GM12878 (cell line): ENCODE measurements around the gene KIF25. TPM values are rescaled to one million over a fixed set of nuclear protein-coding genes. Genes with fewer than 3 reads are reported as not detected.

Source experiments
- ATAC-seq: fragments of 200-7000 bp; cut with Tn5 transposase; 3 replicates; pipeline ENCODE4 v1.9.1; 2020; ENCODE audit warnings: mild to moderate bottlenecking, moderate library complexity
- BruUV-seq: library from RNA; stranded (reverse); fragments of 400-500 nt; replicated peaks from 2 replicates; lab custom pipeline; 2021; lab: Mats Ljungman, UMichigan
- CTCF ChIA-PET: fragments of 300-600 bp; sonication (Branson Sonifier 250); formaldehyde crosslinking; extraction: SDS; loops from one replicate; lab custom pipeline; 2021; ENCODE audit warnings: inconsistent platforms; lab: Yijun Ruan, JAX
- POLR2A ChIA-PET: fragments of 350-600 bp; formaldehyde crosslinking; extraction: SDS; loops from one replicate; lab custom pipeline; 2021; ENCODE audit warnings: inconsistent platforms; lab: Charles Lee
- RAD21 ChIA-PET: fragments of 300-600 bp; sonication (Branson Sonifier 250); formaldehyde crosslinking; loops from one replicate; lab custom pipeline; 2023; ENCODE audit warnings: antibody characterized with exemption; ENCODE audit not compliant: unreplicated experiment; lab: Charles Lee
- SMC1A ChIA-PET: fragments of 300-600 bp; sonication (Branson Sonifier 250); formaldehyde crosslinking; loops from one replicate; lab custom pipeline; 2023; ENCODE audit not compliant: unreplicated experiment, uncharacterized antibody; lab: Charles Lee
- DNase-seq: peaks from one replicate; pipeline ENCODE4 v3.0.0-alpha.2; 2011; ENCODE audit warnings: low read depth, low spot score
- FAIRE-seq: peaks from 3 replicates; lab custom pipeline; 2011; peaks lifted over from hg19 to GRCh38; lab: Jason Lieb, UNC
- H2AFZ ChIP-seq: 2 replicates; pipeline ENCODE4 v1.6.0; 2011; ENCODE audit warnings: low read depth, low read length, control low read depth; ENCODE audit not compliant: control insufficient read depth
- H3K27ac ChIP-seq: 2 replicates; pipeline ENCODE4 v1.5.1; 2011; ENCODE audit warnings: control low read depth; ENCODE audit not compliant: control insufficient read depth, insufficient read depth
- H3K27me3 ChIP-seq, 2 experiments: replicated peaks in 1 of 2; 2 replicates each; pipeline versions ENCODE4 v1.6.0 to v1.6.1; 2011; ENCODE audit warnings: low read length in 1 of 2; ENCODE audit not compliant: control insufficient read depth in 2 of 2, insufficient read depth in 2 of 2
- H3K36me3 ChIP-seq, 2 experiments: 2 replicates each; pipeline ENCODE4 v1.5.1; 2011; ENCODE audit warnings: low read length in 1 of 2; ENCODE audit not compliant: control insufficient read depth in 2 of 2, insufficient read depth in 2 of 2
- H3K4me1 ChIP-seq: 2 replicates; pipeline ENCODE4 v1.6.1; 2011; ENCODE audit warnings: mild to moderate bottlenecking, low read length, moderate library complexity, mixed read lengths; ENCODE audit not compliant: control insufficient read depth, insufficient read depth
- H3K4me2 ChIP-seq: 2 replicates; pipeline ENCODE4 v1.6.0; 2011; ENCODE audit warnings: control low read depth; ENCODE audit not compliant: control insufficient read depth, insufficient read depth
- H3K4me3 ChIP-seq: fragments of 200-600 bp; sonication (generic); 2 replicates; pipeline ENCODE4 v1.5.1; 2016
- H3K79me2 ChIP-seq: 2 replicates; pipeline ENCODE4 v1.6.0; 2011; ENCODE audit warnings: low read length; ENCODE audit not compliant: control insufficient read depth, insufficient read depth
- H3K9ac ChIP-seq: 2 replicates; pipeline ENCODE4 v1.8.0; 2011; ENCODE audit warnings: low read length, control low read depth, mixed read lengths; ENCODE audit not compliant: control insufficient read depth, insufficient read depth
- H3K9me3 ChIP-seq: replicated peaks from 3 replicates; pipeline ENCODE4 v1.5.1; 2011; ENCODE audit warnings: mild to moderate bottlenecking, low read length; ENCODE audit not compliant: control insufficient read depth, insufficient read depth
- H4K20me1 ChIP-seq: 2 replicates; pipeline ENCODE4 v1.6.0; 2011; ENCODE audit not compliant: control insufficient read depth, insufficient read depth
- CBFB ChIP-seq: IDR thresholded peaks from 2 replicates; pipeline ENCODE4 v1.6.1; 2016; ENCODE audit warnings: antibody characterized with exemption, low read depth
- EZH2 ChIP-seq: IDR thresholded peaks from 2 replicates; pipeline ENCODE4 v1.6.1; 2012; ENCODE audit warnings: low read depth, mild to moderate bottlenecking, control low read depth, inconsistent platforms, low read length, borderline replicate concordance; ENCODE audit not compliant: control insufficient read depth
- IRF4 ChIP-seq: IDR thresholded peaks from 2 replicates; pipeline ENCODE4 v1.6.1; 2011; ENCODE audit warnings: low read depth, low read length
- MEF2B ChIP-seq: fragments of 450-650 bp; IDR thresholded peaks from 2 replicates; pipeline ENCODE4 v1.6.1; 2018; ENCODE audit warnings: mild to moderate bottlenecking, moderate library complexity; ENCODE audit not compliant: partially characterized antibody, poor library complexity, severe bottlenecking
- MLLT1 ChIP-seq: fragments of 450-650 bp; IDR thresholded peaks from 2 replicates; pipeline ENCODE4 v1.6.1; 2016; ENCODE audit warnings: mild to moderate bottlenecking
- NFYA ChIP-seq: IDR thresholded peaks from 2 replicates; pipeline ENCODE4 v1.6.1; 2011; ENCODE audit warnings: low read depth, mild to moderate bottlenecking, low read length, improper control_type of control experiment, borderline replicate concordance
- NR2F1 ChIP-seq: fragments of 450-650 bp; conservative IDR thresholded peaks from 2 replicates; pipeline ENCODE4 v1.6.1; 2017; ENCODE audit warnings: mild to moderate bottlenecking
- PAX5 ChIP-seq: IDR thresholded peaks from 2 replicates; pipeline ENCODE4 v1.6.1; 2011; ENCODE audit warnings: low read depth, low read length, borderline replicate concordance
- POLR2A ChIP-seq: IDR thresholded peaks from 2 replicates; pipeline ENCODE4 v1.6.1; 2011; ENCODE audit warnings: low read depth, mild to moderate bottlenecking, low read length
- PRDM15 ChIP-seq: fragments of 450-650 bp; formaldehyde crosslinking; IDR thresholded peaks from 2 replicates; pipeline ENCODE4 v1.4.0; 2020; ENCODE audit warnings: mild to moderate bottlenecking, moderate library complexity
- RFX5 ChIP-seq: IDR thresholded peaks from 2 replicates; pipeline ENCODE4 v1.6.1; 2011; ENCODE audit warnings: low read depth, low read length, improper control_type of control experiment
- ZBED1 ChIP-seq: IDR thresholded peaks from 2 replicates; pipeline ENCODE4 v1.6.1; 2016; ENCODE audit warnings: borderline replicate concordance
- WGBS: methylation state at CpG from one replicate; pipeline ENCODE4 v1.1.6; 2016; ENCODE audit warnings: low lambda C conversion rate; ENCODE audit not compliant: insufficient replicate concordance, insufficient coverage; ENCODE audit errors: missing lambda C conversion rate; 5-methylcytosine and 5-hydroxymethylcytosine counted together
- in situ Hi-C: fragments of 300-500 bp; cut with MboI; formaldehyde crosslinking; loops from 9 replicates; pipeline ENCODE4 v1.14.3; 2018; ENCODE audit warnings: mixed read lengths
- intact Hi-C: fragments of 100-400 bp; cut with micrococcal nuclease; formaldehyde crosslinking; loops from one replicate; pipeline ENCODE4 v1.14.2; 2022; ENCODE audit not compliant: unreplicated experiment
- polyA plus RNA-seq, 11 experiments: library from polyadenylated mRNA; depleted of rRNA in 4 of 11; unstranded in 6 of 11; stranded (reverse) in 5 of 11; fragments of >200 nt; fragmentation: Nextera tagmentation in 4 of 11; fragmentation: Illumina TruSeq in 1 of 11; extraction: Ambion mirVana in 4 of 11; extraction: Trizol in 1 of 11; gene quantifications; 1 replicate in 1 of 11; 2 replicates in 10 of 11; pipeline versions ENCODE4 v1.2.1 to v1.2.3, GENCODE V29; 2011 to 2016; ENCODE audit warnings: inconsistent platforms in 2 of 11, missing spikeins in 2 of 11, low read depth in 1 of 11
- total RNA-seq, 4 experiments: library from RNA; depleted of rRNA in 3 of 4; stranded (reverse); fragments of >200 nt in 3 of 4; fragmentation: Illumina TruSeq in 1 of 4; extraction: Trizol in 1 of 4; gene quantifications; 2 replicates each; pipeline versions ENCODE4 v1.2.1 to v1.2.3, GENCODE V29; 2013 to 2021

Gene KIF25
- total and polyA plus RNA-seq, 10 of the 15 experiments (the other 5 are each of a cell fraction or from before 2014, with no cell fraction given), result not detected

GRCh38 chr6:168058691-168059551 is 61.5 kb downstream of the KIF25 start:
- SMC1A ChIA-PET, result no interaction called here
- Histone ChIP-seq H3K27me3 (no peaks in the 10 kb centered on the region; a peak in 1 of 4 replicates), H3K9ac (no peak overlapping the region), H3K9me3 (no peaks in the 10 kb centered on the region), H3K79me2 (no peaks in the 10 kb centered on the region), H3K36me3 (no peaks in the 10 kb centered on the region), H3K4me2 (no peak overlapping the region), H3K4me1 (no peaks in the 10 kb centered on the region), H3K4me3 (no peak overlapping the region), H3K27ac (no peak overlapping the region), H2AFZ (no peak overlapping the region), H4K20me1 (no peaks in the 10 kb centered on the region)
- RAD21 ChIA-PET, result no interaction called here
- CTCF ChIA-PET, result no interaction called here
- WGBS, result 51% methylated on average over 23 of the region's 30 CpGs
- intact Hi-C loops, result no loop called here
- ATAC-seq (no peak), DNase-seq (no peak), FAIRE-seq (no peak)
- TF ChIP-seq NFYA (no peak), MEF2B (no peak), POLR2A (no peak)
- in situ Hi-C loops, result no loop called here
- no TSS peak for BruUV-seq
- POLR2A ChIA-PET, result no interaction called here

GRCh38 chr6:168060521-168060931 is 63.1 kb downstream of the KIF25 start:
- no peak overlapping the region for H3K9ac ChIP-seq
- DNase-seq (no peak), FAIRE-seq (no peak), ATAC-seq (no peak)
- no peaks in the 10 kb centered on the region for H4K20me1 ChIP-seq
- no peaks in the 10 kb centered on the region; a peak in 1 of 4 replicates for H3K27me3 ChIP-seq
- no peak overlapping the region for H3K27ac ChIP-seq
- H3K4me1 ChIP-seq, result no peaks in the 10 kb centered on the region
- CTCF ChIA-PET, result no interaction called here
- no TSS peak for BruUV-seq
- H3K9me3 ChIP-seq, result no peaks in the 10 kb centered on the region
- in situ Hi-C loops, result no loop called here
- POLR2A ChIA-PET, result no interaction called here
- no peak overlapping the region for H3K4me2 ChIP-seq
- TF ChIP-seq IRF4 (no peak), EZH2 (no peak), MLLT1 (no peak), PRDM15 (CRISPR knock-in tag) (no peak), ZBED1 (no peak), CBFB (no peak), NR2F1 (no peak), PAX5 (no peak), RFX5 (no peak), MEF2B (no peak)
- no peaks in the 10 kb centered on the region for H3K36me3 ChIP-seq
- no peak overlapping the region for H3K4me3 ChIP-seq
- 34% methylated on average over 12 of the region's 12 CpGs for WGBS
- H2AFZ ChIP-seq, result no peak overlapping the region
- intact Hi-C loops, result no loop called here
- SMC1A ChIA-PET, result no interaction called here
- H3K79me2 ChIP-seq, result no peaks in the 10 kb centered on the region
- RAD21 ChIA-PET, result no interaction called here
